HG03432 (cell line): ENCODE data around the gene SPECC1L.
"Not testable (repeated sequence)": the region's sequence is repeated elsewhere in the genome, so short reads cannot be mapped to it uniquely, and the experiment has no call there.

Source experiments
- ATAC-seq: cut with Tn5 transposase; IDR thresholded peaks from one replicate; pipeline ENCODE4 v1.9.1; 2021; ENCODE audit warnings: mild to moderate bottlenecking, moderate library complexity; ENCODE audit not compliant: unreplicated experiment

Gene SPECC1L

GRCh38 chr22:24247011-24247507 lies 23.6 kb upstream of the SPECC1L start:
- ATAC-seq, result no peak

GRCh38 chr22:24247564-24248344 lies 22.9 kb upstream of the SPECC1L start:
- no peak for ATAC-seq

GRCh38 chr22:24248611-24249010 lies 22.0 kb upstream of the SPECC1L start:
- not testable (repeated sequence) for ATAC-seq

- ATAC-seq, result not testable (repeated sequence)
Measured at GRCh38 chr22:24249413-24249812, 21.2 kb upstream of the SPECC1L start.

GRCh38 chr22:24251286-24251685 lies 19.3 kb upstream of the SPECC1L start:
- not testable (repeated sequence) for ATAC-seq

GRCh38 chr22:24253126-24253525 lies 17.5 kb upstream of the SPECC1L start:
- not testable (repeated sequence) for ATAC-seq

- ATAC-seq, result not testable (repeated sequence)
Measured at GRCh38 chr22:24256136-24256535, 14.5 kb upstream of the SPECC1L start.

- not testable (repeated sequence) for ATAC-seq
Measured at GRCh38 chr22:24256736-24257135, 13.9 kb upstream of the SPECC1L start.

GRCh38 chr22:24259459-24259858 lies 11.2 kb upstream of the SPECC1L start:
- ATAC-seq, result not testable (repeated sequence)

GRCh38 chr22:24262185-24262749 lies 8.4 kb upstream of the SPECC1L start:
- not testable (repeated sequence) for ATAC-seq

- ATAC-seq, result not testable (repeated sequence)
Measured at GRCh38 chr22:24263479-24263878, 7.2 kb upstream of the SPECC1L start.

- ATAC-seq, result not testable (repeated sequence)
Measured at GRCh38 chr22:24264329-24264896, 6.2 kb upstream of the SPECC1L start.

GRCh38 chr22:24265734-24266133 lies 4.9 kb upstream of the SPECC1L start:
- no peak for ATAC-seq

- not testable (repeated sequence) for ATAC-seq
Measured at GRCh38 chr22:24266495-24266894, 4.1 kb upstream of the SPECC1L start.

- ATAC-seq, result no peak
Measured at GRCh38 chr22:24271386-24271854, 789 bp downstream of the SPECC1L start.

GRCh38 chr22:24273031-24273430 lies 2.4 kb downstream of the SPECC1L start:
- not testable (repeated sequence) for ATAC-seq

- not testable (repeated sequence) for ATAC-seq
Measured at GRCh38 chr22:24273906-24274305, 3.3 kb downstream of the SPECC1L start.

- not testable (repeated sequence) for ATAC-seq
Measured at GRCh38 chr22:24274696-24275405, 4.2 kb downstream of the SPECC1L start.

- not testable (repeated sequence) for ATAC-seq
Measured at GRCh38 chr22:24280363-24280762, 9.7 kb downstream of the SPECC1L start.

- ATAC-seq, result no peak
Measured at GRCh38 chr22:24282401-24282800, 11.8 kb downstream of the SPECC1L start.

- no peak for ATAC-seq
Measured at GRCh38 chr22:24284747-24285203, 14.1 kb downstream of the SPECC1L start.
